ENCODE measurements around the gene MIGA2.

The MIGA2 gene

DNA sequence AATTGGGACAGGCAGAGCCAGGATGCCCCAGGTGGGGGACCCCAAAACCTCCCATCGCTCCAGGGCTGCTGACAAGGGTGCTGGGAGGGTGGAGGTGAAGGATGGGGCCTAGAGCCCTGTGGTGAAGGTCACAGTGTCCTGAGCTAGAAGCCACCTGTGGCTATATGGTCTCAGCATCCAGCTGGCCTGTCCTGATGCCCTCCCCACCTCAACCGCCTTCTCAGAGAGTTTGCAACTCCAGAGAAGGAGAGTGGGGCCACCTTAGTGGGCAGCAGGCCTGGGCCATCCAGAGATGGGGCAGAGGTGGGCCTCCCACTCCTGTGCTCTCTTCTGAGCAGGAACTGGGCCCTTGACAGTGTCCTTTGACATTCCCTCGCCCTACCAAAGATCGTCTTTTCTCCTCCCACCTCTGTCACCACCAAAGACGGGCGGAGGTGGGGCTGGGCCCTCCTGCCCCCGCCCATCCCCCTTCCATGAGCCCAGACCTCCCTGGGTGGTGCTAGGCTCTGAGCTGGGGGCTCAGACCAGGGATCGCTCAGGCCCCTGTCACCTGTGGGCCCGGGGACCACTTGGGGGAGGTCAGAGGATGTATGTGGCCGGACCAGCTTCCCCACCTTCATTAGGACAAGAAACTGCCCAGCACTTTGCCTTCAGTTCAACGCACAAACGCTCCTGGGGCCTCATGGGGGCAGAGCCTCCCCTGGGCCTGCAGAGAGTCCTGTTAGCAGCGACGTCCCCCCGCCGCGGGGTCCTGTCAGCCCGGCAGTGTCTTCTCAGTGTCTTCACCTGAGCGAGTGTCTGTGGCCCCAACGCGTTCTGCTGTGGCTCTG is 34.5 kb downstream of the MIGA2 start:
- no peak for DNase-seq (ENCODE audit: low read depth in 2 of 3, low spot score in 1 of 3)

DNA sequence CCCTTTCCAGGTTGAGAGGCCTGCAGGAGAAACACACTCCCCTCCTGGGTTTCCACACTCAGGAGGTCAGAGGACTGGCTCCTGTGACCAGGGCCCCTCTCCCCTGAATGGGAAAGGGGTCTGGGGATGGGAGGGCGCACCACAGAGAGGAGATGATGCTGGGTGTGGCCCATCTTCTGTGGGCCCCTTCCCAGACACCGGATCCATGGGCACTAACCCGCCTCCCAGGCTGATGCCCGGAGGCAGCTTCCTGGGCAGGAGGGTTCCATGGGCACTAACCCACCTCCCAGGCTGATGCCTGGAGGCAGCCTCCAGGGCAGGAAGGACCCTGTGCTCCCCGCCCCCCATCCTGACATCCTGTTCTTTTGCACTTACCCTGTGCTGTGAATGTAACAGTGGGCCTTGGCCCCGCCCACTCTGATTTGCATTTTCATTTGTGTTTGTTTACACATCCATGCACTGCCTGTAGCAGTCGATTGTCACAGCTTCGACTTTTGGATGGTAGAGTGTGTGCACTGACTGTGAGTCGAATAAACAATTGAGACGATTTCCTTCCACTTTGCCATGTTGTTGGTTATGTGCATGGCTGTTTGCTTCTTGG is 35.2 kb downstream of the MIGA2 start:
- no peak for DNase-seq (ENCODE audit: low read depth in 2 of 3, low spot score in 1 of 3)

DNA sequence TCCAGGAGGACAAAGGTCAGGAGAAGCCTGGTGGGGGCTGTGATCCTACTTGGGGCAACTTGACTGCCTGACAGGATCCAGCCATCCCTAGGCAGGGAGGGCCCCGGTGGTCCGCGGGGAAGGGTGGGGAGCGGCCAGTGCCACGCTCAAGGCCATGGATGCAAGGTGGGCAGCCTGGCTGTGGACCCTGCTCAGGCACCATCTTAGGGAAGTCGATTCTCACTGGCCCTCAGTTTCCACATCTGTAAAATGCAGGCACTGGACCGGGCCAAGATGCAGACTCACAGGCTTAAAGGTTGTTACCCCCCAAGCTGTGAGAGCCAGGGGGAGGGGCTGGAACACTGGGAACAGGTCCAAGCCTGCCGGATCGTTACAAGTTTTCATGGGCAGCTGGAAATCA is 35.7 kb downstream of the MIGA2 start:
- DNase-seq (ENCODE audit: low read depth in 2 of 3, low spot score in 1 of 3) = no peak

DNA sequence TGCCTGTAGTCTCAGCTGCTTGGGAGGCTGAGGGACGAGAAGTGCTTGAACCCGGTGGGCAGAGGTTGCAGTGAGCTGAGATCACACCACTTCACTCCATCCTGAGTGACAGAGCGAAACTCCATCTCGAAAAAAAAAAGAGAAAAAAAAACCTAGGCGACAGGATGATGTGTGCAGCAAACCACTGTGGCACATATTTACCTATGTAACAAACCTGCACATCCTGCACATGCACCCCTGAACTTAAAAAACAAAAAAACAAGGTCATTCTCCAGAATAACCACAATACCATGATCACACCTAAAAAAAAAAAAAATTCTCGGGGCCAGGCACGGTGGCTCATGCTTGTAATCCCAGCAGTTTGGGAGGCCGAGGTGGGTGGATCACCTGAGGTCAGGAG is 37.0 kb downstream of the MIGA2 start:
- no peak for DNase-seq (ENCODE audit: low read depth in 2 of 3, low spot score in 1 of 3)

DNA sequence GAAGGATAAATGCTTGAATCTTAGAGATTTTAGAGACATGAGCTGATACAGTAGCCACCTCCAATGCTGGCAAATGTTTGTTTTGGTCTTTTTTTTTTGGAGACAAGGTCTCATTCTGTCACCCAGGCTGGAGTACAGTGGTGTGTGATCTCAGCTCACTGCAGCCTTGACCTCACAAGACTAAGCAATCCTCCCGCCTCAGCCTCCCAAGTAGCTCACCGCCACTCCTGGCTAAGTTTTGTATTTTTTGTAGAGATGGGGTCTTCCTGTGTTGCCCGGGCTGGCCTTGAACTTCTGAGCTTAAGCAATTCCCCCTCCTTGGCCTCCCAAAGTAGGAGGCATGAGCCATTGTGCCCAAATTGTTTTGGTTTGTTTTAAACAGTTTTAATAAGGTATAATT is 37.7 kb downstream of the MIGA2 start:
- DNase-seq (ENCODE audit: low read depth in 2 of 3, low spot score in 1 of 3) = no peak

DNA sequence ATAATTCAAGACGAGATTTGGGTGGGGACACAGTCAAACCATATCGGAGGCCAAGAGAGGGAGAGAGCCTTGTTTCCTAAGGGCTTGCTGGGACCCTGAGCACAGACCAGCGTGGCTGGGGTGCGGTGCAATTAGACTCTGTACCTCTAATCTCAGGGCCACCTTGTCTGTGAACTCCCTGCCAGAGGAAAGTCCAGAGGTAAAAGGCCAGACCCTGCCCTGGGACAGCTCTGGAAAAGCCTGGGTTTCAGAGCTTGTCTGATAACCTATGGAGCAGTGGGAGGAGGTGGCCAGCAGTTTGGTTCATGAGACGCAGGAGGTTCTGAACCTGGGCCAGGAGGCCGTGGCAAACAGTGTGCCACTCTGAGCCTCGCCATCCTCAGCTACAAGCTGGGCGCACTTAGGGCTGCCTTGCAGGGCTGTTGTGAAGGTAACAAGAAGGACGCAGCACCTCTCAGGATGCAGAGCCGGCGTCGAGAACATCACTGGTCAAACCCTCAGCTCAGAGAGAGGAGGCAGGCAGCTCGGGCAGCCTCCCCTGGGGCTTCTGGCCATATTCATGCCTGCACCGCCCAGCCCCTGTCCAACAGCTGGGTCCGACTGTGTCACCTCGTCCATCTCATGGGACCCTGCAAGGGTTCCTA is 39.7 kb downstream of the MIGA2 start:
- no peak for DNase-seq (ENCODE audit: low read depth in 2 of 3, low spot score in 1 of 3)

DNA sequence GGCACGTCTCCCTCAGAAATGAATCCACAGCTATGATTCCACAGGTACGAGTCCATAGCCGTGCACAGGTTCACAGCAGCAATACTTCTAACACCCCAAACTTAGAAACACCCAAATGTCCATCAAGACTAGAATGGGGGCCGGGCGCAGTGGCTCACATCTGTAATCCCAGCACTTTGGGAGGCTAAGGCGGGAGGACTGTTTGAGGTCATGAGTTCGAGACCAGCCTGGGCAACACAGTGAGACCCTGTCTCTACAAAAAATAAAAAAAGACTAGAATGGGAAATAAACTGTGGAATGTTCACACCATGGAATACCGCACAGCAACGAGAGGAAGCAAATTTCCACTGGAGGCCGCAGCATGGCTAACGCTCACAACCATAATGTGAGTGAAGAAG is 40.2 kb downstream of the MIGA2 start:
- DNase-seq (ENCODE audit: low read depth in 2 of 3, low spot score in 1 of 3) = no peak

DNA sequence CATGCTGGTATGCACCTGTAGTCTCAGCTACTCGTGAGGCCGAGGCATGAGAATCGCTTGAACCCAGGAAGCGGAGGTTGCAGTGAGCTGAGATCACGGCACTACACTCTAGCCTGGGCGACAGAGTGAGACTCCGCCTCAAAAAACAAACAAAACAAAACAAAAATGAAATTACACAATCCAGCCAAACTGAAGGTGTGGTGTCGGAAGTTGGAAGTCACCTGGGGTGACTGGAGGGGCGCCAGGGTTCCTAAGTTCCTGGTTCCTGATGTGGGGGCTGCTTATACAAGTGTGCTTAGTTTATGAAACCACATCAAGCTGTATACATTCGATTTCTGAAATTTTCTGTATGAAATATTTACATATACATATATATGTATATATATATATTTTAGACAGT is 40.8 kb downstream of the MIGA2 start:
- no peak for DNase-seq (ENCODE audit: low read depth in 2 of 3, low spot score in 1 of 3)

DNA sequence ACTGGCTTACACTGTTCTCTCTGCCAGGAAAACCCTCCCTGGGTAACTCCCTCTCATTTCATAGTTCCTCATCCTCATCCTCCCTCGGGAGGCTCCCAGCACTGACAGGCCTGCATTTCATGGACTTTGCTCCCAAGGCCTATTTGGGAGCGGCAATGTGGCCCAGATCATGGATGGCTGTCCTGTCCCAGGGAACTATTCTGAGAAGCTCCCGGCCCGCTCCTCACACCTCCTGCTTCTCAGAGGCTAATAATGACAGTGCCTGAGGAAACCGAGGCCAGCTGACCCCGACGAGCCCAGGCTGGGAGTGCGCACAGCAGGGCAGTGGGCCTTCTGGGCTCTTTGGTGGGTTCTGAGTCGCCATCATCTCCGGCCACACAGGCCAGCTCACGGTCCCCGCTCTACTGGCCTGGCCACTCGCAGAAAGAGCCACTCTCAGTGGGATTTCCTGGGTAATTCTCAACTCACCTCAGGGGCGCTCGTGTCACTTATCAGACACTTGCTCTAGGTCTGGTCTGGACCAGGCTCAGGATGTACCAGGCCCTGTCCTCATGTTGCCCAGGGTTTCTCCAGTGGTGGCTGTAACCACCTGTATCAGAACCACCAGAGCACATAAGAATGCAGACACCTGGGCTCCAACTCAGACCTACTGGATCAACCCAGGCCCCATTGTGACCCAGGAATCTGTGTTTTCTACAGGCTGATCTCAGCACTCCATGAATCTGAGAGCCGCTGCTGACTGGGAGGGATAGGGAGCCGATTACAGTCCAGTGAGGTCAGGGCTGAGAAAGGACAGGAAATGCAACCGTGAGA is 42.5 kb downstream of the MIGA2 start:
- DNase-seq (ENCODE audit: low read depth in 2 of 3, low spot score in 1 of 3) = no peak

DNA sequence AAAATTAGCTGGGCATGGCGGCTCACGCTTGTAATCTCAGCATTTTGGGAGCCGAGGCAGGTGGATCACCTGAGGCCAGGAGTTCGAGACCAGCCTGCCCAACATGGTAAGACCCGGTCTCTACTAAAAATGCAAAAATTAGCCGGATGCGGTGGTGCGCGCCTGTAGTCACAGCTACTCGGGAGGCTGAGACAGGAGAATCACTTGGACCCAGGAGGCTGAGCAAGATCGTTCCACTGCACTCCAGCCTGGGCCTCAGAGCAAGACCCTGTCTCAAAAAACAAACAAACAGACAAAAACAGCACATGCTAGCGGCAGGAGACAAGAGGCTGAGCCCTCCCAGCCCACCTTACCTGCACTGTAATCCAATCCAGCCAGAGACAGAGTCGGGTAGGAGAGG is 43.4 kb downstream of the MIGA2 start:
- no peak for DNase-seq (ENCODE audit: low read depth in 2 of 3, low spot score in 1 of 3)

DNA sequence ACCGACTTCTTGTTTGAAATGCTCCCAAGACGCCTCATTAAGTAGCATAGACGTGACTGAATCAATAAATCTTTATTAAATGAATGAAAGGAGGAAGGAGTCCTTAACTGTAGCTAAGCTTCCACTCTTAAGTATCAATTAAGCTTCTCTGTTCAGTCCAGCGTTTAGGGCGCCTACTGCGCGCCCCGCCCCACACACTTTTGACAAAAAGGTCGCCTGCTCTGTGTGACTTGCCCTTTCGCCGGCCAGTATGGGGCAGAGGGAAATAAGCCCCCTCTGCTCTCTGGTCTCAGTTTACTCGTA is 43.8 kb downstream of the MIGA2 start:
- no peak for DNase-seq (ENCODE audit: low read depth in 2 of 3, low spot score in 1 of 3)

DNA sequence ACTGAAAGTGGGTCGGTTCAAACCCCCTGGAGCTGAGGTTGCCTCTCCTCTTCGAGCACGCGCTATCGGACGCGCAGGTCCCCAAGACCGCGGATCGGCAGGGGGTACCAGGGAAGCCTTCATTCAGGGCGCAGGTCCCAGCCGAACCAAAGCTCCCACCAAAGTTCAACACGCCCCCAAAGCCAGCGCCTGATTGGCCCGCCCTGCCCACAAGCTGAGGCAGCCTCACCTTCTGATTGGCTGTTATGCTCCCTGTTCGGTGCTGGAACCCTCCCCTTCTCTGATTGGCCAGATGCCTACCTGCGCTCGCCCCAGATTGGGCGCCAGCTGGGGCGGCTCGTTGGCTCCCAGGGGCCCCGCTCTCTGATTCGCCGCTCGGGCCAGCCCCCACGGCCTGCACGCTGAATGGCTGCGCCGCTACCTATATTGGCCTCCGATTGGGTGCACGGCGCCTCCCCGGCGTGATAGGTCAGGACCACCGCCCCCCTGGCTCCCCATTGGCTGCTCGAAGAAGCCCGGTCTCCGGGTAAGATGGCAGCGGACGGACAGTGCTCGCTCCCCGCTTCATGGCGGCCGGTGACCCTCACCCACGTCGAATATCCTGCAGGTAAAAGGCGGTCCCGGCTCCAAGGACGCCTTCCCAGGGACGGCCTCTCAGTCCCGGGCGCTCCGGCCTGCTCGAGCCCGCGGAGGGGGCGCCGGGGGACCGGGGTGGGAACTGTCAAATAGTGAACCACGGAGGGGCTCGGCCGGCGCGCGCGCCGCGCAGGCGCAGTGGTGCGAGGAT is 44.4 kb downstream of the MIGA2 start, which contains the start of gene DOLPP1:
TSS of gene DOLPP1 (plus strand) at position 511 of the 787 bp plus-strand sequence. CDS start at position 532, 21 bp downstream.
- DNase-seq (ENCODE audit: low read depth in 2 of 3, low spot score in 1 of 3) = peak; percentile 95 to 99 (median 98)

DNA sequence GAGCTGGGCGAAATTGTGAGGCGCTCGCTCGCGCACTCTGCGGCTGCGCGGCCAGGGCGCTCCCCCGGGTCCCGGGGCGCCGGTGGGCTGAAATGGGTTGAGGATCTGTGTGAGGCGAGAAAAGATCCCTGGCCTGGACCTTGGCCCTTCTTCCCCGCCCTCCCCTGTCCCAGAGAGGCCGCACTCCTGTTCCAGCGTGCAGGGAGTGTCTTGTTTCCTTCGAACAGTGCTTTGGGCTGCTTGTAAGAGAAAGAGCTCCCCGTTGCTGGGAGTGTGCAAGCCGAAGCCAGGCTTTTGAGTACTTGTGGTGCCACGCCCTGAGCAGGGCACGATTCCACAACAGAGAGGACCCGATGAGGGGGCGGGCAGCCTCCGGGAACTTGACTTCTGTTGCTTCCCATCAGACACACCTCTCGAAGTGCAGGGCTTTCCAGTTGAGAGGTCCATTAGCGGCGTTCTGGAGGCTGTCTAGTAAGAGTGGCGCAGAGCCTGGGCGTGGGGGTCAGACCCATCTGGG is 45.0 kb downstream of the MIGA2 start:
- peak in 1 of 3 donors; percentile 11 for DNase-seq (ENCODE audit: low read depth in 2 of 3, low spot score in 1 of 3)

DNA sequence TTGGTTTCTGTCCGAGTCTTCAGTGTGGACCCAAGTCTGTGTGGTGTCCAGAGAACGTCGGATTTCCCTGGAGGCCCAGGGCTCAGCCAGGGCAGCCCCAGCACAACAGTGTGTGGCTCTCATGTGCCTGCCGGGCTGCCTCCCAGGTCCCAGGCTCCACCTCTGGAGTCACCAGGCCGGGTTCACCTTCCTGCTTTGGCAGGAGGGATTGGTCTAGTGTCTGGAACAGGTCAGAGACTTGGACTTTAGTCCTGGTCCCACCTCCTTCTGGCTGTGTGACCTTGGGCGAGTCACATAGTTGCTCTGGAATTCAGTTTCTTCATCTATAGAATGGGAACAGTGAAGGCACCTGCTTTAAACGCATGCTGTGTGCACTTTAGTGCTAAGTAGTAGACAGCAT is 47.7 kb downstream of the MIGA2 start:
- no peak for DNase-seq (ENCODE audit: low read depth in 2 of 3, low spot score in 1 of 3)

DNA sequence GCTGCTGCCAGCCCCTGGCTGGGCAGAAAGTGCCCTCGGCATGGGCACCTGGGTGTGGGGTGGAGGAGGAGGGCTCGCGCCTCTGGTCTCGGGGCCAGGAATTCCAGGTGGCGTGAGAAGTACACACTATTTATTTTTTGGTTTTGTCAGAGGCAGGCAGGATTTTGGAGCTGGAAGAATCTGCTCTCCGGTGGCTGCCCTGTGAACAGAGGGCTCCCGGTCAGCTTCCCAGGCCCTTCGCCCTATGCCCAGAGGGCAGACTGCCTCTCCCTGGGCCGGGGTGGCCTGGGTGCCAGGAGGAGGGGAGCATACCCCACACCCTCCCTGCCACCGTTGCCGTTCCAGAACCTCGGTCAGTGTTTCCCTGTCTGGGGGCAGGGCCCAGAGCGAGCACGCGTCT is 52.8 kb downstream of the MIGA2 start:
- no peak for DNase-seq (ENCODE audit: low read depth in 2 of 3, low spot score in 1 of 3)

DNA sequence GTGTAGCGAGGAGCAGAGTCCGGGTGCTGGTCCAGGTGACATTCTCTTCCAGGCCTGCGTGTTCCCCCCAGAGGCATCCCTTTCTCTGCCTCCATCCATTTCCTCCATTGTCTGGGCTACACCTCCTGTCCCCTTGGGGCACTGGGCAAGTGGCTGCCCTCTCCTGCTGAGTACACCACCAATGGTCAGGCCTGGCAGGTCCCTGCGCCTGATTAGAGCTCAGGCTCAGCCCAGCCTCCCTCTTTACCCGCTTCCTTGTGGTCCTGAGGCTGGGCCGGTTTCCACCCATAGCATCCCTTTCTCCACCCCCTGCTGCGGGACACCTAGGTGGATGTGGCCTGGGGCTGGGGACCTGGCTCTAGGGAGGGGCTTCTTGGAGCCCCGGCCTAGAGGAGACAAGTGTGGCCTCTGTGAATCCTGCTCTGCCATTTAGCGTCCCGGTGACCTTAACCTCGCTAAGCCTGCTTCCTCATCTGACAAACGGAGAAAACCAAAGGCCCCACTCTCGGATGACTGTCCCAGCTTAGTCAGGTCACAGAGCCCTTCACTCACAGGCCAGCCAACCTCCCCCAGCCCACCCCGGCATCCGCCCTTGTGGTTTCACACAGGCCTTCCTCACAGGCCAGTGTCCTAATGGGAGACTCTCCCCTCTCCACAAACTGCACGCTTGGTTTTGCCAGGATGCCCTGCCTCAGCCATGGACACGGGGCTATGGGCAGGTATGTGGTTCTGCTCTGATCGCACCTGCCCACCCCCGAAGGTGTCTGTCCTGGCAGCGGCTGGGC is 57.4 kb downstream of the MIGA2 start:
- DNase-seq (ENCODE audit: low read depth in 2 of 3, low spot score in 1 of 3) = no peak

DNA sequence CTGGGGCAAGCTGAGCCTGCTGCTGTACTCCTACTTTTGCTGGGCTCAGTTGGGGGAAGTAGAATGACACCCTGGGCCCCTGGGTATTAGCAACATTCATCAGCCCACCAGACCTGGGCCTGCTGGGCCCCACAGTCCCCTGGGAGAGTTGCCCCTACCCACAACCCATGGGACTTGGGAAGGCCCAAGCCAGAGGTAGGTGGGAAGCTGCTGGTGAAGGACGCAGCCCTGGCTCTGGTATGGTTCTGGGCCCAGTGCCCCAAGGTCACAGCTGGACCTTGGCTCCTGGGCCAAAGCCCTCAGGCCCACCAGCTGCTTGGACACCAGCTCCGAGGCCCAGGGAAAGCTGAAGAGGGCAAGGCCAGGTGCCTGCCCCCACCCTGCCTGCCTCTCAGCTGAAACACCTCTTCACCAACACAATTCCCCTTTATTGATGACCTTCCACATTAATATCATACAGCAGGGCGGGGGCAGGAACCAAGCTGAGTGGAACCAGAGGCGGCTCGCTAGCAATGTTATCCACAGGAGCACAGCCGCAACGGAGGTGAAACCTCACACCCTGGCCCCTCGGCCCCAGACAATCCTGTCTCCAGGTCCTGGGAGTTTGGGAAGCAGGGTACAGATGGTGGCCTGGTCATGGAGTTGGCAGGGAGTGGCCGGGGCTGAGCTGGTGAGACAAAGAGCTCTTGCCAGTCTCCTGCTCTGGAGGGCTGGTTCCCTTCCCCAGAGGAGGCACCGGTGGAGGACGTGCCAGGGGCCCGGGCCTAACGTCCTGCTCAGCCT is 58.2 kb downstream of the MIGA2 start:
- no peak for DNase-seq (ENCODE audit: low read depth in 2 of 3, low spot score in 1 of 3)

DNA sequence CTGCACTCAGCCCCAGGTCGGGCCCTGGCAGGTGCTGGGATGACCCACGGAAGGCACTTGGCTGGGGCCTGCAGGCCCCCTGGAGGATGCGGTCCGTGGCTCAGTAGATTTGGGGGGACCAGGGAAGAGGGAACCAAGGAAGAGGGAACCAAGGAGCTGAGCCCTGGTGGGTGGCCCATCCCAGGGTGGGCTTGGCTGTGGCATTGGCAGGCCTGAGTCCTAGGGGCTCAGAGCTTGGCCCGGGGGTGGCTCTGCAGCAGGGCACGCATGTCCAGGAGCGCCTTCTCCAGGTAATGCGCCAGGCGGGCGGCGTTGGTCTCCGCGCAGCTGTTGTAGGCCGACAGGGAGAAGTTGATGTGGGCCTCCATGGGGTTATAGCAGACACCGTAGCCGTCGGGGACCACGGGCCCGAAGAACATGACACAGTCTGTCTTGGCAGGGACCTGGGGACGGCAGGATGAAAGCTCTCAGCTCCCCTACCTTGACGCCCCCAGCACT is 58.8 kb downstream of the MIGA2 start:
- no peak for DNase-seq (ENCODE audit: low read depth in 2 of 3, low spot score in 1 of 3)

DNA sequence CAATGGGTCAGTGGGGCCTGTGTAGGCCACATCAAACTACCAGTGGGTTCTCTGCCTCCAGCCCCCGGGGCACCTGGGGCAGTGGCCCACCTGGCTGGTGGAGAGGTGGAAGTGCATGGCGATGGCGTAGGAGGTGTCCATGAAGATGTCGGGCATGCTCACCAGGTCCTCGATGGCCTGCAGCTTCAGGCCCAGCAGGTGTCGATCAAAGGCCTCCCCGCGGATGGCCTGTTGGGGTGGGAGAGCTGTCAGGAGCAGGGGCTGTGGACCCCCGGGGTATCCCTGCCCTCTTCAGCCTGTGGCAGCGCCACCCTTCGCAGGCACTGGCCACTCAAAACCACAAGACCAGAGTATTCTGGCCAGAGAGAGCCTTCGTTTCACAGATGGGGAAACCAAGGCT is 59.5 kb downstream of the MIGA2 start:
- no peak for DNase-seq (ENCODE audit: low read depth in 2 of 3, low spot score in 1 of 3)

Measured in stimulated activated CD4-positive, alpha-beta T cell treated with anti-CD3 and anti-CD28 coated beads, Interleukin-12 subunit alpha, Interleukin-12 subunit beta, amount 100 ng/mL, for 48 hours (primary cell).